Caco-2 (cell line): ENCODE results near the gene LENG1. TPM values are rescaled to one million over a fixed set of nuclear protein-coding genes. Genes with fewer than 3 reads are reported as not detected.

Experiments used
- BruUV-seq: library from RNA; stranded (reverse); fragments of 400-500 nt; replicated peaks from 2 replicates; lab custom pipeline; 2021; lab: Mats Ljungman, UMichigan
- CTCF ChIA-PET: fragments of 300-600 bp; sonication (Branson Sonifier 250); formaldehyde crosslinking; loops from one replicate; lab custom pipeline; 2022; ENCODE audit warnings: antibody characterized with exemption; lab: Charles Lee
- POLR2A ChIA-PET: fragments of 300-600 bp; sonication (Branson Sonifier 250); formaldehyde crosslinking; loops from one replicate; lab custom pipeline; 2022; ENCODE audit warnings: antibody characterized with exemption; lab: Charles Lee
- DNase-seq, 2 experiments: peaks; one replicate each; pipeline versions ENCODE4 v3.0.0 to v3.0.0-alpha.2; 2020 to 2022
- H3K27me3 ChIP-seq: replicated peaks from 2 replicates; pipeline ENCODE4 v1.6.0; 2011; ENCODE audit warnings: low read length; ENCODE audit not compliant: control insufficient read depth, insufficient read depth
- H3K36me3 ChIP-seq: 2 replicates; pipeline ENCODE4 v1.5.1; 2011; ENCODE audit warnings: low read length; ENCODE audit not compliant: control insufficient read depth, insufficient read depth
- H3K4me1 ChIP-seq: fragments of 250-450 bp; sonication (Bioruptor Pico); 2 replicates; pipeline ENCODE4 v1.5.1; 2020; ENCODE audit warnings: mild to moderate bottlenecking
- H3K4me3 ChIP-seq: 2 replicates; pipeline ENCODE4 v1.5.1; 2011; ENCODE audit warnings: low read depth, mild to moderate bottlenecking, control low read depth, low read length
- H3K9me3 ChIP-seq: fragments of 250-450 bp; sonication (Bioruptor Pico); 2 replicates; pipeline ENCODE4 v1.5.1; 2020; ENCODE audit warnings: mild to moderate bottlenecking, moderate library complexity
- H3K27ac Mint-ChIP-seq: one replicate; pipeline ENCODE4 v1.8.0; 2022; ENCODE audit warnings: mixed read lengths; ENCODE audit not compliant: unreplicated experiment
- H3K27me3 Mint-ChIP-seq: one replicate; pipeline ENCODE4 v1.8.0; 2022; ENCODE audit warnings: mixed read lengths; ENCODE audit not compliant: insufficient read depth, unreplicated experiment
- H3K36me3 Mint-ChIP-seq: one replicate; pipeline ENCODE4 v1.8.0; 2022; ENCODE audit warnings: mild to moderate bottlenecking, mixed read lengths; ENCODE audit not compliant: insufficient read depth, unreplicated experiment
- H3K4me1 Mint-ChIP-seq: one replicate; pipeline ENCODE4 v1.8.0; 2022; ENCODE audit warnings: low read depth, mixed read lengths; ENCODE audit not compliant: unreplicated experiment
- H3K4me3 Mint-ChIP-seq: one replicate; pipeline ENCODE4 v1.8.0; 2022; ENCODE audit warnings: mild to moderate bottlenecking, moderate library complexity, mixed read lengths; ENCODE audit not compliant: unreplicated experiment
- H3K9me3 Mint-ChIP-seq: one replicate; pipeline ENCODE4 v1.8.0; 2022; ENCODE audit warnings: mixed read lengths; ENCODE audit not compliant: unreplicated experiment
- CTCF ChIP-seq, 2 experiments: fragments of 200-600 bp in 1 of 2; IDR thresholded peaks; 1 replicate in 1 of 2; 2 replicates in 1 of 2; pipeline versions ENCODE4 v1.5.1 to v1.8.0; 2011 to 2022; ENCODE audit warnings: antibody characterized with exemption in 1 of 2, control low read depth in 1 of 2, inconsistent platforms in 1 of 2, low read depth in 1 of 2, low read length in 1 of 2, mild to moderate bottlenecking in 1 of 2, moderate library complexity in 1 of 2; ENCODE audit not compliant: insufficient read depth in 1 of 2, severe bottlenecking in 1 of 2, unreplicated experiment in 1 of 2
- intact Hi-C: fragments of 100-400 bp; cut with micrococcal nuclease; formaldehyde crosslinking; loops from one replicate; pipeline ENCODE4 v1.10.0; 2022; ENCODE audit not compliant: unreplicated experiment
- total RNA-seq: library from RNA; stranded (reverse); gene quantifications from 2 replicates; pipeline ENCODE4 v1.2.3, GENCODE V29; 2022

LENG1 gene
- total RNA-seq, 1 experiment from 2014 or later, result 6.9 TPM

- H3K4me1 ChIP-seq, result peaks cover 9% of the 10 kb centered on the region
- ChIA-PET CTCF (interaction anchor here (0.9 to 1.8 kb wide), 12 partner anchors 14 to 345 kb away, joined by 3 to 16 read pairs (median 6); partner anchors contain the start of genes LENG1, MBOAT7, PRKCG and PRPF31), POLR2A (interaction anchor here (0.6 to 2.2 kb wide), 19 partner anchors 8 to 1412 kb away, joined by 3 to 58 read pairs (median 6); partner anchors contain the start of genes LENG1, LENG9, MBOAT7 and MYADM)
- Mint-ChIP-seq H3K27ac (peak within 1 kb of the TSS; percentile 82), H3K9me3 (no peaks in the 10 kb centered on the region), H3K27me3 (no peaks in the 10 kb centered on the region), H3K36me3 (peaks cover 54% of the 10 kb centered on the region), H3K4me3 (peak within 1 kb of the TSS; percentile 88), H3K4me1 (peaks cover 14% of the 10 kb centered on the region)
- intact Hi-C loops, result loop anchor here (1.0 to 5.0 kb wide), 6 partner anchors 21 to 271 kb away; partner anchors contain the start of genes LENG1, MYADM, NDUFA3 and PRPF31
- no TSS peak for BruUV-seq
- DNase-seq, result no peak
- no peak for TF ChIP-seq CTCF (IDR thresholded peaks at IDR 0.05; ENCODE audit: insufficient read depth in 1 of 2, low read depth in 1 of 2, low read length in 1 of 2, severe bottlenecking in 1 of 2, unreplicated experiment in 1 of 2)
- H3K27me3 ChIP-seq, result no peaks in the 10 kb centered on the region
- H3K9me3 ChIP-seq, result no peaks in the 10 kb centered on the region
- 0 out of 2 replicates have a peak, but pooled peaks cover 1% of the 10 kb centered on the region for H3K36me3 ChIP-seq
- peak within 1 kb of the TSS; percentile 96 for H3K4me3 ChIP-seq
Measured at GRCh38 chr19:54137699-54138488, 21.6 kb downstream of the LENG1 start, which contains the start of gene CNOT3. Gene CNOT3 (plus strand): TSS chr19:54137762. CDS start chr19:54142979, 5,217 bp downstream.

GRCh38 chr19:54136864-54137698 lies 22.4 kb downstream of the LENG1 start:
- Histone ChIP-seq H3K9me3 (no peaks in the 10 kb centered on the region), H3K27me3 (no peaks in the 10 kb centered on the region), H3K4me3 (peak overlapping the region; percentile 96), H3K4me1 (peaks cover 9% of the 10 kb centered on the region), H3K36me3 (0 out of 2 replicates have a peak, but pooled peaks cover 1% of the 10 kb centered on the region)
- peaks cover 14% of the 10 kb centered on the region for H3K4me1 Mint-ChIP-seq
- H3K4me3 Mint-ChIP-seq, result peak overlapping the region; percentile 88
- H3K36me3 Mint-ChIP-seq, result peaks cover 46% of the 10 kb centered on the region
- no TSS peak for BruUV-seq
- ChIA-PET POLR2A (interaction anchor here (0.5 to 2.2 kb wide), 23 partner anchors 9 to 1413 kb away, joined by 3 to 58 read pairs (median 4); partner anchors contain the start of genes LENG1, LENG9, MBOAT7 and MYADM), CTCF (interaction anchor here (0.6 to 1.8 kb wide), 14 partner anchors 14 to 344 kb away, joined by 3 to 16 read pairs (median 5); partner anchors contain the start of genes LENG1, MBOAT7, PRKCG and PRPF31)
- H3K27me3 Mint-ChIP-seq, result no peaks in the 10 kb centered on the region
- peak; percentile 100 for DNase-seq
- intact Hi-C loops, result loop anchor here (1.0 to 5.0 kb wide), 6 partner anchors 22 to 270 kb away; partner anchors contain the start of genes LENG1, MYADM, NDUFA3 and PRPF31
- peak overlapping the region; percentile 82 for H3K27ac Mint-ChIP-seq
- H3K9me3 Mint-ChIP-seq, result no peaks in the 10 kb centered on the region
- TF ChIP-seq CTCF (IDR thresholded peaks at IDR 0.05; ENCODE audit: insufficient read depth in 1 of 2, low read depth in 1 of 2, low read length in 1 of 2, severe bottlenecking in 1 of 2, unreplicated experiment in 1 of 2), result no peak
